Prostate gland (tissue), 2 donors: ENCODE data around the gene REEP2. TPM values are rescaled to one million over a fixed set of nuclear protein-coding genes. Genes with fewer than 3 reads are reported as not detected.
A peak's percentile ranks its signal among the peaks of the same experiment; 100 is the strongest.

ENCODE experiments used
- DNase-seq: peaks from one replicate; pipeline ENCODE4 v3.0.0-alpha.2; 2019; ENCODE audit warnings: low spot score
- H3K27ac ChIP-seq, 2 donors: fragments of 200-600 bp; sonication (generic); 2 replicates each; pipeline ENCODE4 v1.5.1; 2017 to 2019
- H3K27me3 ChIP-seq: fragments of 200-600 bp; sonication (generic); replicated peaks from 2 replicates; pipeline ENCODE4 v1.5.1; 2019; ENCODE audit not compliant: insufficient read depth
- H3K36me3 ChIP-seq, 2 donors: fragments of 200-600 bp; sonication (generic); 1 replicate in 1 of 2; 2 replicates in 1 of 2; pipeline versions ENCODE4 v1.5.1 to v1.8.1; 2017 to 2019
- H3K4me1 ChIP-seq: fragments of 200-600 bp; sonication (generic); replicated peaks from 2 replicates; pipeline ENCODE4 v1.5.1; 2019
- H3K4me3 ChIP-seq, 2 donors: fragments of 200-600 bp; sonication (generic); 2 replicates each; pipeline ENCODE4 v1.5.1; 2017 to 2019
- H3K9me3 ChIP-seq: fragments of 200-600 bp; sonication (generic); 2 replicates; pipeline ENCODE4 v1.5.1; 2017
- CTCF ChIP-seq, 4 experiments: fragments of 200-600 bp in 2 of 4; fragments of 450-650 bp in 2 of 4; sonication (generic) in 2 of 4; IDR thresholded peaks; 1 replicate in 3 of 4; 2 replicates in 1 of 4; pipeline ENCODE4 v1.5.1; 2016 to 2019; ENCODE audit warnings: antibody characterized with exemption in 4 of 4, mild to moderate bottlenecking in 2 of 4, moderate library complexity in 2 of 4
- POLR2A ChIP-seq: fragments of 450-650 bp; IDR thresholded peaks from one replicate; pipeline ENCODE4 v1.6.1; 2016; ENCODE audit warnings: antibody characterized with exemption, mild to moderate bottlenecking
- POLR2AphosphoS5 ChIP-seq: sonication (generic); formaldehyde crosslinking; IDR thresholded peaks from one replicate; pipeline ENCODE4 v1.6.1; 2017; ENCODE audit warnings: antibody characterized with exemption
- WGBS: methylation state at CpG from one replicate; pipeline ENCODE4 v1.1.5; 2018; 5-methylcytosine and 5-hydroxymethylcytosine counted together
- intact Hi-C: fragments of 100-400 bp; cut with DNase I; formaldehyde crosslinking; loops from one replicate; pipeline ENCODE4 v1.14.2; 2022
- total RNA-seq, 2 donors: library from RNA; depleted of rRNA; stranded (reverse); fragments of >200 nt; gene quantifications; one replicate each; pipeline ENCODE4 v1.1.0, GENCODE V29; 2016

REEP2 gene
- total RNA-seq, 2 donors from 2014 or later = 4.1 to 21.2 TPM

GRCh38 chr5:138464388-138465260 is 25.8 kb downstream of the REEP2 start:
- WGBS = under 1% methylated on average over 56 of the region's 64 CpGs
- H3K4me3 ChIP-seq = peak overlapping the region; percentile 69 to 97
- peak; percentile 99 for DNase-seq
- no peaks in the 10 kb centered on the region for H3K9me3 ChIP-seq
- peaks cover 3% of the 10 kb centered on the region for H3K4me1 ChIP-seq
- H3K36me3 ChIP-seq = no peaks in the 10 kb centered on the region
- peak overlapping the region; percentile 99 for H3K27ac ChIP-seq
- intact Hi-C loops = loop anchor here (1.0 kb wide), 1 partner anchor 79 kb away; the partner anchor contains the start of gene ETF1
- no peaks in the 10 kb centered on the region for H3K27me3 ChIP-seq
- TF ChIP-seq CTCF (IDR thresholded peaks at IDR 0.05) (no peak), POLR2AphosphoS5 (peak; percentile 68), POLR2A (peak; percentile 65)

- H3K27ac ChIP-seq = peak within 1 kb of the TSS; percentile 99
- under 1% methylated on average over 70 of the region's 85 CpGs for WGBS
- TF ChIP-seq POLR2A = peak; percentile 97
- peak in 1 of 4 experiments; percentile 38 for TF ChIP-seq CTCF (IDR thresholded peaks at IDR 0.05)
- TF ChIP-seq POLR2AphosphoS5 = peak; percentile 78
- H3K9me3 ChIP-seq = no peaks in the 10 kb centered on the region
- peak within 1 kb of the TSS; percentile 69 to 97 for H3K4me3 ChIP-seq
- H3K36me3 ChIP-seq = no peaks in the 10 kb centered on the region
- peak; percentile 96 for DNase-seq
- intact Hi-C loops = no loop called here
- peaks cover 3% of the 10 kb centered on the region for H3K4me1 ChIP-seq
- H3K27me3 ChIP-seq = no peaks in the 10 kb centered on the region
Observed at GRCh38 chr5:138465261-138466124, 26.6 kb downstream of the REEP2 start, which contains the start of gene EGR1. TSS of gene EGR1 (plus strand) at chr5:138465479. CDS start at chr5:138465762, 283 bp downstream.

- TF ChIP-seq POLR2AphosphoS5 = peak; percentile 10
- TF ChIP-seq POLR2A = no peak
- peak overlapping the region; percentile 69 to 97 for H3K4me3 ChIP-seq
Observed at GRCh38 chr5:138466125-138466899, 27.5 kb downstream of the REEP2 start.

GRCh38 chr5:138466900-138467710 is 28.2 kb downstream of the REEP2 start:
- Histone ChIP-seq H3K4me1 (peaks cover 3% of the 10 kb centered on the region), H3K27ac (peak overlapping the region; percentile 99), H3K27me3 (no peaks in the 10 kb centered on the region), H3K4me3 (peak overlapping the region; percentile 69 to 97), H3K36me3 (no peaks in the 10 kb centered on the region), H3K9me3 (no peaks in the 10 kb centered on the region)
- no peak for TF ChIP-seq POLR2A
- no peak for TF ChIP-seq CTCF (IDR thresholded peaks at IDR 0.05)
- TF ChIP-seq POLR2AphosphoS5 = no peak
- 93% methylated on average over 42 of the region's 45 CpGs for WGBS
- no peak for DNase-seq
- intact Hi-C loops = no loop called here

More at GRCh38 chr5:138466125-138466899, 27.5 kb downstream of the REEP2 start:
- peak; percentile 42 for DNase-seq
- Histone ChIP-seq H3K9me3 (no peaks in the 10 kb centered on the region), H3K36me3 (no peaks in the 10 kb centered on the region), H3K27ac (peak overlapping the region; percentile 99), H3K27me3 (no peaks in the 10 kb centered on the region), H3K4me1 (peaks cover 3% of the 10 kb centered on the region)
- intact Hi-C loops = no loop called here
- 6% methylated on average over 39 of the region's 39 CpGs for WGBS
